ENCODE measurements around the gene SORCS1. TPM values are rescaled to one million over a fixed set of nuclear protein-coding genes. Genes with fewer than 3 reads are reported as not detected.

SORCS1 gene
- total RNA-seq, 1 donor, result not detected

DNA sequence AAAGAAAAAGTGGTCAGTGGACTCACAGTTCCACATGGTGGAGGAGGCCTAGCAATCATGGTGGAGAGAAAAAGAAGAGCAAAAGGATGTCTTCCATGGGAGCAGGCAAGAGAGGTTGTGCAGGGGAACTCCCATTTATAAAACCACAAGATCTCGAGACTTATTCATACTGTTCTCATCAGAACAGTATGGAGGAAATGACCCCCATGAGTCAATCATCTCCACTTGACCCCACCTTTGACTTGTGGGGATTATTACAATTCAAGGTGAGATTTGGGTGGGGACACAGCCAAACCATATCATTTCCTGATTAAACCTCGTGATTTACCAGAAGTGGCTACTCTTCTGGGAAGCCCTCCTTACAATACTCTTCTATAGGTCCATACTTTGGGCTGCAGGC lies 160.1 kb downstream of the SORCS1 start:
- TF ChIP-seq, protein P1, sequence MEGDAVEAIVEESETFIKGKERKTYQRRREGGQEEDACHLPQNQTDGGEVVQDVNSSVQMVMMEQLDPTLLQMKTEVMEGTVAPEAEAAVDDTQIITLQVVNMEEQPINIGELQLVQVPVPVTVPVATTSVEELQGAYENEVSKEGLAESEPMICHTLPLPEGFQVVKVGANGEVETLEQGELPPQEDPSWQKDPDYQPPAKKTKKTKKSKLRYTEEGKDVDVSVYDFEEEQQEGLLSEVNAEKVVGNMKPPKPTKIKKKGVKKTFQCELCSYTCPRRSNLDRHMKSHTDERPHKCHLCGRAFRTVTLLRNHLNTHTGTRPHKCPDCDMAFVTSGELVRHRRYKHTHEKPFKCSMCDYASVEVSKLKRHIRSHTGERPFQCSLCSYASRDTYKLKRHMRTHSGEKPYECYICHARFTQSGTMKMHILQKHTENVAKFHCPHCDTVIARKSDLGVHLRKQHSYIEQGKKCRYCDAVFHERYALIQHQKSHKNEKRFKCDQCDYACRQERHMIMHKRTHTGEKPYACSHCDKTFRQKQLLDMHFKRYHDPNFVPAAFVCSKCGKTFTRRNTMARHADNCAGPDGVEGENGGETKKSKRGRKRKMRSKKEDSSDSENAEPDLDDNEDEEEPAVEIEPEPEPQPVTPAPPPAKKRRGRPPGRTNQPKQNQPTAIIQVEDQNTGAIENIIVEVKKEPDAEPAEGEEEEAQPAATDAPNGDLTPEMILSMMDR (IDR thresholded peaks at IDR 0.05; ENCODE audit: insufficient read depth, low read depth, low read length), result no peak
- no peak for DNase-seq (ENCODE audit: low read depth)
- no peak overlapping the region for H3K4me3 ChIP-seq (ENCODE audit: low read depth, low read length)

- DNase-seq (ENCODE audit: low read depth), result no peak
- H3K4me3 ChIP-seq (ENCODE audit: low read depth, low read length), result no peak overlapping the region
- TF ChIP-seq, protein P1 (IDR thresholded peaks at IDR 0.05; ENCODE audit: insufficient read depth, low read depth, low read length), result no peak
Measured at GRCh38 chr10:107002068-107002467, 162.4 kb downstream of the SORCS1 start.

GRCh38 chr10:106999118-106999707 lies 165.3 kb downstream of the SORCS1 start:
- TF ChIP-seq, protein P1 (IDR thresholded peaks at IDR 0.05; ENCODE audit: insufficient read depth, low read depth, low read length), result no peak
- no peak for DNase-seq (ENCODE audit: low read depth)
- H3K4me3 ChIP-seq (ENCODE audit: low read depth, low read length), result no peak overlapping the region

- TF ChIP-seq, protein P1 (IDR thresholded peaks at IDR 0.05; ENCODE audit: insufficient read depth, low read depth, low read length), result no peak
- no peak for DNase-seq (ENCODE audit: low read depth)
- H3K4me3 ChIP-seq (ENCODE audit: low read depth, low read length), result no peak overlapping the region
Measured at GRCh38 chr10:106997721-106998120, 166.8 kb downstream of the SORCS1 start.

- H3K4me3 ChIP-seq (ENCODE audit: low read depth, low read length), result no peak overlapping the region
- TF ChIP-seq, protein P1 (IDR thresholded peaks at IDR 0.05; ENCODE audit: insufficient read depth, low read depth, low read length), result no peak
- no peak for DNase-seq (ENCODE audit: low read depth)
Measured at GRCh38 chr10:106996510-106996909, 168.0 kb downstream of the SORCS1 start.

- no peak overlapping the region for H3K4me3 ChIP-seq (ENCODE audit: low read depth, low read length)
- DNase-seq (ENCODE audit: low read depth), result no peak
- TF ChIP-seq, protein P1 (IDR thresholded peaks at IDR 0.05; ENCODE audit: insufficient read depth, low read depth, low read length), result no peak
Measured at GRCh38 chr10:106992055-106992454, 172.5 kb downstream of the SORCS1 start.

GRCh38 chr10:106991091-106991490 lies 173.4 kb downstream of the SORCS1 start:
- H3K4me3 ChIP-seq (ENCODE audit: low read depth, low read length), result no peak overlapping the region
- TF ChIP-seq, protein P1 (IDR thresholded peaks at IDR 0.05; ENCODE audit: insufficient read depth, low read depth, low read length), result no peak
- DNase-seq (ENCODE audit: low read depth), result no peak
